SHP77 (cell line): ENCODE data around the gene EPM2AIP1.
"Not testable (repeated sequence)": the region's sequence is repeated elsewhere in the genome, so short reads cannot be mapped to it uniquely, and the experiment has no call there.

Source experiments
- DNase-seq, 2 experiments: peaks; one replicate each; lab custom pipeline; 2025; lab: John Stamatoyannopoulos, UW

The EPM2AIP1 gene

DNA sequence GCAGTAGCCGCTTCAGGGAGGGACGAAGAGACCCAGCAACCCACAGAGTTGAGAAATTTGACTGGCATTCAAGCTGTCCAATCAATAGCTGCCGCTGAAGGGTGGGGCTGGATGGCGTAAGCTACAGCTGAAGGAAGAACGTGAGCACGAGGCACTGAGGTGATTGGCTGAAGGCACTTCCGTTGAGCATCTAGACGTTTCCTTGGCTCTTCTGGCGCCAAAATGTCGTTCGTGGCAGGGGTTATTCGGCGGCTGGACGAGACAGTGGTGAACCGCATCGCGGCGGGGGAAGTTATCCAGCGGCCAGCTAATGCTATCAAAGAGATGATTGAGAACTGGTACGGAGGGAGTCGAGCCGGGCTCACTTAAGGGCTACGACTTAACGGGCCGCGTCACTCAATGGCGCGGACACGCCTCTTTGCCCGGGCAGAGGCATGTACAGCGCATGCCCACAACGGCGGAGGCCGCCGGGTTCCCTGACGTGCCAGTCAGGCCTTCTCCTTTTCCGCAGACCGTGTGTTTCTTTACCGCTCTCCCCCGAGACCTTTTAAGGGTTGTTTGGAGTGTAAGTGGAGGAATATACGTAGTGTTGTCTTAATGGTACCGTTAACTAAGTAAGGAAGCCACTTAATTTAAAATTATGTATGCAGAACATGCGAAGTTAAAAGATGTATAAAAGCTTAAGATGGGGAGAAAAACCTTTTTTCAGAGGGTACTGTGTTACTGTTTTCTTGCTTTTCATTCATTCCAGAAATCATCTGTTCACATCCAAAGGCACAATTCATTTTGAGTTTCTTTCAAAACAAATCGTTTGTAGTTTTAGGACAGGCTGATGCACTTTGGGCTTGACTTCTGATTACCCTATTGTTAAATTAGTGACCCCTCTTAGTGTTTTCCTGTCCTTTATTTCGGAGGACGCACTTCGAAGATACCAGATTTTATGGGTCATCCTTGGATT, 674 bp upstream of the EPM2AIP1 start, which contains the start of gene MLH1:
Gene MLH1 (plus strand): TSS at position 193 of the 958 bp plus-strand sequence. CDS start 30 bp downstream, at position 223.
- DNase-seq, result no peak

DNA sequence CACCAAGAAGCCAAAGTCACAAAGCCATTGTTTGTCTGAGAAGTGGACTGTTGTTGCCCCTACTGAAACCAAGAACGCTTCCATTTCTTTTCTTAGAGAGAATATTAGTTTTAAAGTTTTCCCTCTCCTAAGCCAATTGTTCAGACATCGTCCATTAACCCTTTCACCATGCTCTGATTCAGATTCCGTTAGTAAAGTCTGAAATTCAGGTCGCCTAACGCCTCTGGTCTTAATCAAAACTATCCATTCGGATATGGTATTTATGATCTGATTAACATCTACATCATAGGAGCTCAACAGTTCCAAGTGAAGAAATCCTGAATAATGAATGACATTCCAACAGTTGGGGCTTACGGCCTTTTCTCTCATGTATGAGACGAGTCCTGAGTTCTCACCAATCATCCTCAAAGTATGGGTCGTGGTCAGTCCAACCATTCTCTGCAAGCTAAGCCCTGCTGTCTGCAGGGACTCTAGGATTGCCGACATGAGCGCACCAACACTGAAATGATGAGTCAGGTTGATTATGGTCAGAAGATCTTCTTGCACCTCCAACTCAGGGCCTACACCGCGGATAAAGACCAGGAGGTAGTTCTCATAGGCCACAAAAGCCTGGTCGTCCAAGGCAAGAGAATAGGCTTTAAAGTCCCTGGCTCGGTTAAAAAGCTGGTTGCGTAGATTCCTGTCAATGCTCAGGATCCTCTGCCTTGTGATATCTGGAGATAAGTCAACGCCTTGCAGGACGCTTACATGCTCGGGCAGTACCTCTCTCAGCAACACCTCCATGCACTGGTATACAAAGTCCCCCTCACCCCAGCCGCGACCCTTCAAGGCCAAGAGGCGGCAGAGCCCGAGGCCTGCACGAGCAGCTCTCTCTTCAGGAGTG, 767 bp downstream of the EPM2AIP1 start:
- no peak for DNase-seq

DNA sequence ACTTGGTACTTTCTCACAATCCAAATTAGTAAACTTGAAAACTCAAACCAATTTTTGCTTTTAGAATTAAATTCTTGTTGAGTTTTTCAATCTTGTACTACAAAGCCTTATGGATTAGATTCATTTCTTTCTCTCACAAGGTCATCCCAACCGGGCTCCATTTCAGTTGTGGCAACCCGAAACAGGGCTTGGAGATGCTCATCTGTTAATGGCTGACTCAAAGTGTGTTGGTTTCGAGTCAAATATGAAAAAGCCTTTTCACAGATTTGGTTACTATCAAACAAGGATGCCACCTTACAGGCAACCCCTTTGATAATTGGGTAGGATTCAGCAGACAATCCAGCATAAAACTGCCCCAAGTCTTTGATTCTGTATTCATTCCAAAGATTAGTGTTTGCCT, 1.8 kb downstream of the EPM2AIP1 start:
- no peak for DNase-seq

DNA sequence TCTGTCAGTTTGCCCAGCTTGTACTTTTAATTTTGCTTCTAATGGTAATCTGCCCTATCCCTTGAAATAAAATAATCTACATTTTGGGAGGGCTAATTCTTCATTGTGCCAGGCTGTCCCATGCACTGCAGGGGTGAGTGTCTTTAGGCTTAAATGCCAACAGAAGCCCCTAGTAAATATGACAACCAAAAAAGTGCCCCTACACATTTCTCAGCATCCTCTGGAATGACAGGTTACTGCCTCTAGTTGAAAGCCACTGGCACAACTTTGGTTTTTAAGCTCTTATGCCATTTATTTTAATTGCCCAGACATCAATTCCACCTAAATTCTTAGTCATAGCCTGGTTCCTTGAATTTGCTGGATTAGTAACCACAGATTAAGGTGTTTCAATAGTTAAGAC, 3.4 kb downstream of the EPM2AIP1 start:
- DNase-seq, result no peak

DNA sequence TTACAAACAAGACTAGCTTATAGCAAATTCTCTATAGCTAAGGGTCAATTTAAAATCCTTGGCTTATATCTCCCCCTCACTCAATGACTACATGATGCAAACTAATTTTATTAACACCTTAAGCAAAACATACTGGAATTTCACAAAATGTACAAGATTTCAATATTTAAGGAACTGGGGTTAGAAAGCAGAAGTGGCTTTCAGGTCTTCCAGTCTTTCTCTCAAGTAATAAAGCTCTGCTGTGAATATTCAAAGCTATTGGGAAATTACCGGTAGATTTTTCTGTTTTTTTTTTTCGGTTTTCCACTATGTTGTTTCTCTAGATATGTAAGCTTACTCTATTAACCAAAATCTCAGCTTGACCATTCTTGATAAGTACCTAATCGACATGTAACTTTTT, 3.9 kb downstream of the EPM2AIP1 start:
- no peak for DNase-seq

DNA sequence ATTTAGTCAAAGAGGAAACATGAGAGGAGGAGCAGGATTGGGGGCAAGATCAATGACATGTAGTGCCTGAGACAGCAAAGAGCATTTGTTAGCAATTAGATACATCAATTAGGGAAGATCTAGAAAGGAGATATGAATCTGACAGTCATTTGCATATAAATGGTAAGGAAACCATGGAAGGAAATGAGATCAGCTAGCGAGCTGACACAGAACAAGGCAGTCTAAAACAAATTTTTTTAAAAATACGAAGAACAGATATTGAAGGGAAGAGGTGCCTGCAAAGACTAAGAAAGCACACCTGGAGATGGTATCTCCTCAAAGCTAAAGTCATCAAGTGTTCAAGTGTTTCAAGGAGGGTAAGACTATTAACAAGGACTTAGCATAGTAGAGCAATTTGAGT, 4.6 kb downstream of the EPM2AIP1 start:
- DNase-seq, result no peak

DNA sequence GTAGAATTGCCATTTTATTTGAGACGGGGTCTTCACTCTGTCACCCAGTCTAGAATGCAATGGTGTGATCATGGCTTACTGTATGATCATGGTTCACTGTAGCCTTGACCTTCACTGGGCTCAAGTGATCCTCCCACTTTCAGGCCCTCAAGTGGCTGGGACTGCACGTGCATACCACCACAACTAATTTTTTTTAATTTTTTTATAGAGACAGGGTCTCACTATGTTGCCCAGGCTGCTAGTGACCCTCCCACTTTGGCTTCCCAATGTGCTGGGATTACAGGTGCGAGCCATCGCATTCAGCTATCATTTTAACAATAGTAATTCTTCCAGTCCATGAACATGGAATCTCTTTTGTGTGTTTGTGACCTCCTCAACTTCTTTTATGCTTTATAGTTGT, 11.9 kb downstream of the EPM2AIP1 start:
- DNase-seq, result no peak

DNA sequence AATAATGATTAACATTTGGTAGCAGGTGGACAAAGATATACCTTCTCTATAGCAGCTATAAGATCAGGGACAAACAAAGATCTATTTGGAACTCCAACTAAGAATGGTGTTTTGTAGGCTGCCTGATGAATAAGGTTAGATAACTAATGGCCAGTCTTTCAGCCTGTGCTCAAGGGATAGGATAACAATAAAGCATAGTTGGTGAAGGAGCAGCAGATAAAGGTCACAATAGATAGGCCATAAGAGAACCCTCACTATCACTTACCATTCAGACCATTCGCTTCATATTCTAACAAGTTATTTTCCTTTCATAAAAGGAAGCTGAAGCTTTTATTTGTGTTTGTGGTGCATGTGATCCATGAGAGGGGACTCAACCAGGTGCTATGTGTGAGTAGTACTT, 19.8 kb downstream of the EPM2AIP1 start:
- DNase-seq, result no peak

DNA sequence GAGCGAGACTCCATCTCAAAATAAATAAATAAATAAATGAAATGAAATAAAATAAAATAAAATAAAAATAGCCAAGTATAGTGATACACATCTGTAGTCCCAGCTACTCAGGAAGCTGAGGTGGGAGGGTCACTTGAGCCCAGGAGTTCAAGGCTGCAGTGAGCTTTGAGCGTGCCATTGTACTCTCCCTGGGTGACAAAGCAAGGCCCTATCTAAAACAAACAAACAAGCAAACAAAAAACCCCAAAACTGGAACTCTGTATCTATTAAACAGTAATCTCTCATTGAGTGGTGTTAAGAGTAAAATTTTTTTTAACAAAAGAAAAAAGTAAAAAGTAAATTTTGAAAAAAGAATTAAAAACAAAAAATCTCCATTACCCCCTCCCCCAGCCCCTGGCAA, 20.8 kb downstream of the EPM2AIP1 start:
- DNase-seq, result no peak

DNA sequence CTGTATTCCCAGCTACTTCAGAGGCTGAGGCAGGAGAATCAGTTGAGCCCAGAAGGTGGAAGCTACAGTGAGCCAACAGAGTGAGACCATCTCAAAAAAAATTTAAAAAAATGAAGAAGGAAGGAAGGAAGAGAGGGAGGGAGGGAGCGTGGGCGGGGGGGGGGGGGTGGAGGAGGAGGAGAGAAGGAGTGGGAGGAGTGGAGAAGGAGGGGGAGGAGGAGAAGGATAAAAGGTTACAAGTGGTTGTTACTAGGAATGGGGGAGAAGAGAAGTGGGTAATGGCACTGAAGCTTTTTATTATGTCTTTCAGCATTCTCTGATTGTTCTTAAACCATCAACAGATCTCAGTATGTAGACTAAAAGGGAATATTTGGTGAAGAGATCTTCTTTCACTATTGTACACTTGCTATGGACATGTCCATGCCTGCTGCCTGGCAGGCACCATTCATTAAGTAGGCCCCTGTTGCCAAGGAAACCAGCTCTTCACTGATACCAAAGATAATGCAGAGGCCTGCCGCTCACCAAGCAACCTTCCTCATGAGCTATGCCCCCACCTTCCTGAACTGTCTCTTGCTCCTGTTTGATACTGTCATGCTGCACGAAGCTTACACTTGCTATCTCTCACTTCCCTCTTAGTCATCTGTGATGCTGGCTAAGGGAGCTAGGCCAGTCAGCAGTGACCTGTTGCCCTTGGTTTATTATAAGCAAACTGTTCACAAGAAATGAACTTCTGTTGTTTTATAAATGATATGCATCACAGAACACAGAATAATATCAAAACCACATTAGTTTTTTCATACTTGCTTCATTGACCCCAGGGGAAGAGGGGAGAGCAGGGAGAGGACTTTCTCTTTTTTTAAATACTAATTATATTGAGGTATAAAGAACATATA, 23.1 kb downstream of the EPM2AIP1 start:
- peak; percentile 39 to 65 for DNase-seq

DNA sequence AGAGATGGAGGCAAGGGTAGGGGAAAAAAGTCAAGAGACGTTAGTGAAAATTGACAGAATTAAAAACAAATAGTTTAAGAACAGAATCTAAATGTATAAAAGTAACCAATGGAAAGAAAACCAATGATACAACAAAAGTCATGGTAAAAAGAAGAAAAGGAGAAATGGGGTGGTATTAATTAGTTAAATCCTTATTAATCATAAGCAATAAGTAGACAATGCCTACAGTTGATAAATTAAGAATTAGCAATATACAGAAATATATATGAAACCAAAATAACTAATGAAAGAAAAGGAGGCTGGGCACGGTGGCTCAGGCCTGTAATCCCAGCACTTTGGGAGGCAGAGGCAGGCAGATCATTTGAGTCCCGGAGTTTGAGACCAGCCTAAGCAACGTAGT, 23.8 kb downstream of the EPM2AIP1 start:
- DNase-seq, result no peak

DNA sequence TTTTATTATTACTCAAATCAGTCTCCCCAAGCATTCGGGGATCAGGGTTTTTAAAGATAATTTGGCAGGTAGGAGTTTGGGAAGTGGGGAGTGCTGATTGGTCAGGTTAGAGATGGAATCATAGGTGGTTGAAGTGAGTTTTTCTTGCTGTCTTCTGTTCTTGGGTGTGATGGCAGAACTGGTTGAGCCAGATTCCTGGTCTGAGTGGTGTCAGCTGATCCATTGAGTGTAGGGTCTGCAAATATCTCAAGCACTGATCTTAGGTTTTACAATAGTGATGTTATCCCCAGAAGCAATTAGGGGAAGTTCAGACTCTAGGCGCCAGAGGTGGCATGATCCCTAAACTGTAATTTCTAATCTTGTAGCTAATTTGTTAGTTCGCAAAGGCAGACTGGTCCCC, 27.5 kb downstream of the EPM2AIP1 start:
- DNase-seq, result no peak

DNA sequence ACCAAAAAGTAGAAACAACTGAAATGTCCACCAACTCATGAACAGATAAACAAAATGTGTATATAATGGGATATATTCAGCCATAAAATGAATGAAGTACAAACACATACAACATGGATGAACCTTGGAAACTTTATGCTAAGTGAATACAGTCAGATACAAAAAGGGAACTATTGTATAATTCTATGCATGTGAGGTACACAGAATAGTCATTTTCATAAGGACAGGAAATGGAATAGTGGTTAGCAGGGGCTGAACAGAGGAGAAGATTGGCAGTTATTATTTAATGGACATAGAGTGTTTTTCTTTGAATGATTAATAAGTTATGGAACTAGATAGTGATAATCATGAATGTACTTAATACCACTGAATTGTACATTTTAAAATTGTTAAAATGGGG, 28.1 kb downstream of the EPM2AIP1 start:
- no peak for DNase-seq

DNA sequence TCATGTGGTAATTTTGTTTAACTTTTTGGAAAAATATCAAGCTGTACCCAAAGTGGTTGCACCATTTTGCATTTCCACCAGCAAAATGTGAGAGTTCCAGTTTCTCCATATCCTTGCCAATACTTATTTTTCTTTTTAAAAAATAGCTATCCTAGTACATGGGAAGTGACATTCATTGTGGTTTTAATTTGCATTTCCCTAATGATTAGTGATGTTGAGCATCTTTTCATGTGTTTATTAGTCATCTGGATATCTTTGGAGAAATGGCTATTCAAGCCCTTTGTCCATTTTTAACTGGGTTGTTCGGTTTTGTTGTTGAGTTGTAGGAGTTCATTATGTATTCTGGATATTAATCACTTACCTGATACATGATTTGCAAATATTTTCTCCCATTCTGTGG, 28.6 kb downstream of the EPM2AIP1 start:
- no peak for DNase-seq

DNA sequence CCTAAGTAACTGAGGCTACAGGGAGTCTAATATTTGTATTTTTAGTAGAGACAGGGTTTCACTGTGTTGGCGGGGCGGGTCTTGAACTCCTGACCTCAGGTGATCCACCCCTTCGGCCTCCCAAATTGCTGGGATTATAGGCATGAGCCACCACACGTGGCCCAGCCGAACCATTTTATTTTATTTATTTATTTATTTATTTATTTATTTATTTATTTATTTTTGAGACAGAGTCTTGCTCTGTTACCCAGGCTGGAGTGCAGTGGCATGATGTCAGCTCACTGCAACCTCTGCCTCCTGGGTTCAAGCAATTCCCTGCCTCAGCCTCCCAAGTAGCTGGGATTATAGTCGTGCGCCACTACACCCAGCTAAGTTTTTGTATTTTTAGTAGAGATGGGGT, 29.9 kb downstream of the EPM2AIP1 start:
- not testable (repeated sequence) for DNase-seq

DNA sequence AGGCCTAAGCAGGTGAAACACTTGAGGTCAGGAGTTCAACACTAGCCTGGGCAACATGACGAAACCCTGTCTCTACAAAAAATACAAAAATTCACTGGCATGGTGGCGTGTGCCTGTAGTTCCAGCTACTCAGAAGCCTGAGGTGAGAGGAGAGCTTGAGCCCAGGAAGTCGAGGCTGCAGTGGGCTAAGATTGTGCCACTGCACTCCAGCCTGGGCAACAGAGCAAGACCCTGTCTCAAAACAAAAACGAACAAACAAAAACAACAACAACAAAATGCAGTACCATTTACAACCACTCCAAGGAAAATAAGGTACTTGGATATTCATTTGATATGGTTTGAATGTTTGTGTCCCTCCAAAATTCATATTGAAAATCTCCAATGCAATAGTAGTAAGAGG, 32.4 kb downstream of the EPM2AIP1 start:
- DNase-seq, result no peak

DNA sequence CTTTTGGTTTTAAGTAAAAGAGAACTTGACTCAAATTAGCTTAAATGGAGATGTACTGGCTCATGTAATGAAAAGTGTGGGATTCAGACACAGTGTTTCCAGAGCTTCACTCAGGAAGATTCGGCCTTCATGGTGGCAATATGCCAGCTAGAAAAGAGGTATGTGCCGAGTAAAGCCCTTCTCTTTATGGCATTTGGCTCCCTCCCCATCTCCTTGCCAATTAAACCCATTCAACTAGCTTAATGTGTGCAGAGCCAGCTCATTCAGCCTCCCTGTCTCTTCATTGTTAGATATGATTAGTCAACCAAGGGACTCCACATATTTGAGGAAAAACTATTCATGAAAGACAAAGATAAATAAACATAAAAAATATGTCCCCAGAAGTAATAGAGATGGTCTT, 33.1 kb downstream of the EPM2AIP1 start:
- peak; percentile 9 to 23 for DNase-seq

DNA sequence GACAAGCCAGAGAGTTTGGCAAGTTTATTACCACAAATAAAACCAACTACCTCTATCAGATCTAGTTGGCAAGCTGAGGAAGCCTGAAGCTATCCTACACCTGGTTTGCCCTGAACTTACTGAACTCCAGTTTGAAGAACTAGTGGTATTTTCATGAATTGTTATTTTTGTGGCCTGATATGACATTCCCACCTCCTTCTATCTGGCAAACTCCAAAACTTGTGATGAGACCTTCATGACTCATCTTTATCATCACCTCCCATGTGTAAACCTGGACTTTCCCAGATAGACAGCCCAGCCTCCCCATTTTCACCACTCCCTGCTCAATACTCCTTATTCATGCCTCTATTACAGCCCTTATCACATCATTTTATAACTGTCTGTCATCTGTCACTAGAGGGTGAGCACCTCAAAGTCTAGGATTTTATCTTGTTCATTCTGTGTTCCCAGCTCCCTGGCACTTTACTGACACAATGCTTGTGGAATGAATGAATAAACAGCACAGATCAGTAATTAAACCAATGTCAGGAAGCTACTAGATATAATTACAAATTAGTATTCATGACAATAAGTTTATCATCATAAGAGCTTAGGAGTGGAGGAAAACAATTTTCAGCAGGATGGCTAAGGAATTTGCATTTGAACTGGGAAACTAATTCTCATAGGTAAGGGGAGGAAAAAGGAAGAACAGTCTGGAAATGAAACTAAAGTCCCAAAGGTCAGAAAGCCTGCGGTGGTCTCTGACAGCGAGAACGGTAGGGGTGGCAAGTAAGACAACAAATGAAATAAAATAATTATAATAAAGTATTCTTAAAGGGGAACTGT, 34.9 kb downstream of the EPM2AIP1 start:
- no peak for DNase-seq

DNA sequence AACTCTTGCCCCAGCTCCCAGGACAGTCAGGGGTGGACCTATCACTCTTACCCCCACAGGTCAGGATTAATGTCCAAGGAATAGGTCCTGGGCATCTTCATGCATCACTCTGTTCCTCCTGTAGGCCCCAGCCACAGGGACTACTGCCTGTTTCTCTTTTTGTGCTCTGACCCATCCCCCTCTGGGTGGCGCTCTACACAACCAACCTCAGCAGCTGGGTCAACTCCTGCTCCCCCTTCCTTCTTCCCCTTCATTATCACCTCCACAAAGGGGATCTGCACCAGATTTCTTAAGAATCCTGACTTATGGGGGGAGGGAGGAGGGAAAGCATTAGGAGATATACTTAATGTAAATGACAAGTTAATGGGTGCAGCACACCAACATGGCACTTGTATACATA, 35.9 kb downstream of the EPM2AIP1 start:
- no peak for DNase-seq

DNA sequence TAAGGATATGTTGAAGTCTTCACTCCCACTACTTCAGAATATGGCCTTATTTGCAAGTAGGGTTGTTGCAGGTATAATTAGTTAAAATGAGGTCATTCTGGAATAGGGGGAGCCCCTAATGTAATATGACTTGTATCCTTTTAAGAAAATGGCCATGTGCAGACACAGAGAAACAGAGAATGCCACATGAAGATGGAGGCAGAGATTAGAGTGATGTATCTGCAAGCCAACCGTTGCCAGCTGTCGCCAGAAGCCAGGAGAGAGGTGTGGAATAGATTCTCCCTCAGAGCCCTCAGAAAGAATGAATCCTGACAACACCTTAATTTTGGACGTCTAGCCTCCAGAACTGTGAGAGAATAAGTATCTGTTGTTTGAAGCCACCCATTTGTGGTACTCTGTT, 36.8 kb downstream of the EPM2AIP1 start:
- no peak for DNase-seq
